ENCODE data around the gene PLA2G5.
"Not testable (repeated sequence)": the region's sequence is repeated elsewhere in the genome, so short reads cannot be mapped to it uniquely, and the experiment has no call there.

Gene PLA2G5

DNA sequence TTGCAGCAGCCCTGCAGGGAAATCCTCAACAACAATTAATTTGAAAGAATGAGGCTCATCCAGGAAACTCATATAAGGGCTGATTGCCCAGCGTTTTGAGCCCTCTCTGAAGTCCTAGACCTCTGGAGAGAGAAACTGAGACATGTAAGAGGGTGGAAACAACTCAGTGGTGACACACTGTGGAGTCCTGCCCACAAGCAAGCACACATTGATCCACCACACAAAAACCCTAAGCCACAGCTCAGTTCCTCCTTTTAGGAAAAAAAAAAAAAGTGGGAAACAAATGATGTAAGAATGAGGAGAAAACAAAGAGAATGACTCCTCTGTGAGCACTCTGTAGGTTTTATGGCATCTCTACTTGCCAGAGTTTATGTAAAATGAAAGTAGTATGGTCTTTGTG, 22.9 kb upstream of the PLA2G5 start:
- no peak overlapping the region for H3K9ac ChIP-seq (ENCODE audit: low read depth, low read length)
- no peak overlapping the region for H3K4me3 ChIP-seq (ENCODE audit: low read depth, low read length)
- H3K27ac ChIP-seq (ENCODE audit: low read depth, low read length): no peak overlapping the region
- peaks cover 47% of the 10 kb centered on the region for H3K9me3 ChIP-seq (ENCODE audit: control insufficient read depth, insufficient read depth, low read length)
- no peaks in the 10 kb centered on the region for H3K36me3 ChIP-seq (ENCODE audit: control insufficient read depth, insufficient read depth, low read length)
- H3K4me1 ChIP-seq (ENCODE audit: control insufficient read depth, insufficient read depth, low read length): no peaks in the 10 kb centered on the region
- no peaks in the 10 kb centered on the region for H3K27me3 ChIP-seq (ENCODE audit: control insufficient read depth, insufficient read depth, low read length)

- Histone ChIP-seq H3K27ac (ENCODE audit: low read depth, low read length) (no peak overlapping the region), H3K4me3 (ENCODE audit: low read depth, low read length) (no peak overlapping the region), H3K36me3 (ENCODE audit: control insufficient read depth, insufficient read depth, low read length) (no peaks in the 10 kb centered on the region), H3K27me3 (ENCODE audit: control insufficient read depth, insufficient read depth, low read length) (no peaks in the 10 kb centered on the region), H3K9me3 (ENCODE audit: control insufficient read depth, insufficient read depth, low read length) (peaks cover 55% of the 10 kb centered on the region), H3K9ac (ENCODE audit: low read depth, low read length) (no peak overlapping the region), H3K4me1 (ENCODE audit: control insufficient read depth, insufficient read depth, low read length) (no peaks in the 10 kb centered on the region)
These were observed 21.4 kb upstream of the PLA2G5 start for GRCh38 chr1:20048563-20048962.

DNA sequence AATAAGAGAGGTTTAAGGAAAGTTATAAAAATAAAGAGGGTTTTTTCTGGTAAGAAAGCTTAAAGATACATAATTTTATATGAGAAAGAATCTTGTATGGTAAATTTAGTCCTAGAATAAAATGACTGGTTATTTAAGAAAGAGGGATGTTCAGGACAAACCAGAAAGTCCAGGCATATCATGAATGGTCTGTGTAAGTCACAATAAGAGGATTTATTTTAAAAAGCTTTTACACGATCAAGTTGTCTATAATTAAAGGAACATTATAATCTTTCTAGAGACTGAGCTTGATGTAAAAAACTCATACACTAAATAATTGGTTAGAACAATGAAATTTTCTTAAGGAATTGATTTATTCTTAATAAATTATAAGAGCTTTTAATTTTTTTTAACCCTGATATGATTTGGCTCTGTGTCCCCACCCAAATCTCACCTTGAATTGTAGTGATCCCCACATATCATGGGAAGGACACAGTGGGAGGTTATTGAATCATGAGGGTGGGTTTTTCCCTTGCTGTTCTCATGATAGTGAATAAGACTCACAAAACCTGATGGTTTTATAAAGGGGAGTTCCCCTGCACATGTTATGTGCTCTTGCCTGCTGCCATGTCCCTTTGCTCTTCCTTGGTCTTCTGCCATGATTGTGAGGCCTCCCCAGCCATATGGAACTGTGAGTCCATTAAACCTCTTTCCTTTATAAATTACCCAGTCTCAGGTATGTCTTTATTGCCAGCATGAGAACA, 20.8 kb upstream of the PLA2G5 start:
- H3K9me3 ChIP-seq (ENCODE audit: control insufficient read depth, insufficient read depth, low read length): peaks cover 55% of the 10 kb centered on the region
- H3K36me3 ChIP-seq (ENCODE audit: control insufficient read depth, insufficient read depth, low read length); H3K27ac ChIP-seq (ENCODE audit: low read depth, low read length); H3K27me3 ChIP-seq (ENCODE audit: control insufficient read depth, insufficient read depth, low read length); H3K4me3 ChIP-seq (ENCODE audit: low read depth, low read length); H3K4me1 ChIP-seq (ENCODE audit: control insufficient read depth, insufficient read depth, low read length); H3K9ac ChIP-seq (ENCODE audit: low read depth, low read length): not testable (repeated sequence)

DNA sequence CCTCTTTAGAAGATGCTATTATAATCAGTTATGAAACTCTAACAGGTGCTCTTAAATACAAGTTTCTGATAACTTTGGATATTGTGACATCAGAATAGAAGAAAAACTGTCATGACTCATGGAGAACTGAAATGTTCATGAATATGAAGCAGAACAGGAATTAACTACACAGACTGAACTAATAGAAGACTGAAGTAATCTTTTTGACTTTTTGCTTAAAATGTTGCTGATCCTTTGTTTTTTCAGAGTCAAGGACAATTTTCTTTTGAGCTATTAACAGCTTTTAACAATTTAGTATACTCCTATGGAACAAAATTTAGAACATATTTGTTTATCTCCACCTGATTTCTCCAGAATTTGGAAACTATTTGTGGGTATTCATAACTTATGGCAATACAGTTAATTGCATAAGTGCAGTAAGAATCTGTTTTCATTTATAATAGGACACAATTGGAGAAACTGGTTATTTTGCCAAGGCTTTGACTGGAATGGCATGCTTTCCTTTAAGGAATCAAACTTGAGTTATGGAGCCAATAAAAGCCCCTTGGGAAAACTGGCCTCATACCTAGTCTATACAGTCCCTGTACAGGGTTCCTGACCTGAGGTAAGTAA, 18.7 kb upstream of the PLA2G5 start:
- Histone ChIP-seq H3K9me3 (ENCODE audit: control insufficient read depth, insufficient read depth, low read length) (peaks cover 51% of the 10 kb centered on the region), H3K4me3 (ENCODE audit: low read depth, low read length) (no peak overlapping the region), H3K4me1 (ENCODE audit: control insufficient read depth, insufficient read depth, low read length) (no peaks in the 10 kb centered on the region), H3K36me3 (ENCODE audit: control insufficient read depth, insufficient read depth, low read length) (no peaks in the 10 kb centered on the region), H3K27me3 (ENCODE audit: control insufficient read depth, insufficient read depth, low read length) (no peaks in the 10 kb centered on the region), H3K27ac (ENCODE audit: low read depth, low read length) (no peak overlapping the region), H3K9ac (ENCODE audit: low read depth, low read length) (no peak overlapping the region)

GRCh38 chr1:20052386-20052785, 17.6 kb upstream of the PLA2G5 start:
- Histone ChIP-seq H3K4me3 (ENCODE audit: low read depth, low read length) (no peak overlapping the region), H3K4me1 (ENCODE audit: control insufficient read depth, insufficient read depth, low read length) (no peaks in the 10 kb centered on the region), H3K27ac (ENCODE audit: low read depth, low read length) (no peak overlapping the region), H3K27me3 (ENCODE audit: control insufficient read depth, insufficient read depth, low read length) (no peaks in the 10 kb centered on the region), H3K36me3 (ENCODE audit: control insufficient read depth, insufficient read depth, low read length) (no peaks in the 10 kb centered on the region), H3K9me3 (ENCODE audit: control insufficient read depth, insufficient read depth, low read length) (peaks cover 45% of the 10 kb centered on the region; the same call in 1 of the 2 replicates), H3K9ac (ENCODE audit: low read depth, low read length) (no peak overlapping the region)

- Histone ChIP-seq H3K4me1 (ENCODE audit: control insufficient read depth, insufficient read depth, low read length) (no peaks in the 10 kb centered on the region), H3K4me3 (ENCODE audit: low read depth, low read length) (no peak overlapping the region), H3K9me3 (ENCODE audit: control insufficient read depth, insufficient read depth, low read length) (peaks cover 5% of the 10 kb centered on the region; the same call in 1 of the 2 replicates), H3K9ac (ENCODE audit: low read depth, low read length) (no peak overlapping the region), H3K36me3 (ENCODE audit: control insufficient read depth, insufficient read depth, low read length) (no peaks in the 10 kb centered on the region), H3K27me3 (ENCODE audit: control insufficient read depth, insufficient read depth, low read length) (no peaks in the 10 kb centered on the region), H3K27ac (ENCODE audit: low read depth, low read length) (no peak overlapping the region)
These were observed 12.0 kb upstream of the PLA2G5 start for GRCh38 chr1:20057886-20058420.

DNA sequence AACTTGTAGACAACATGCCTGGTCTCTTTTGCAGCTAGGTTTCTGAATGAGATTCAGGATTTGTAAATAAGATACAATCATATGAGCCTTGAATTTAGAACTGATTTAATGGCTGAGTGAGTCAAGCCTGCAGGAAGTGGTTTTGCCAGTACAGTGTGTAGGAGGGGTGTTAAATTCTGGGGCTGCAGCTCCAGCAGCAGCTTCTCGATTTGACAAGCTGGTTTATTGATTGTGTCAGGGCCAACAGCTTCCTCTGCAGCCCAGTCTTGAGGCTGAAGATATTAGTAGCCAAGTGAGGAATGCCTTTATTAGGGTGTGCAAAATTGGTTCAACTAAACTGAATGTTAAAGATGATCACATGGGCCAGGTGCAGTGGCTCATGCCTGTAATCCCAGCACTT, 11.5 kb upstream of the PLA2G5 start:
- no peak overlapping the region for H3K4me3 ChIP-seq (ENCODE audit: low read depth, low read length)
- H3K27ac ChIP-seq (ENCODE audit: low read depth, low read length): no peak overlapping the region
- no peak overlapping the region for H3K9ac ChIP-seq (ENCODE audit: low read depth, low read length)
- H3K9me3 ChIP-seq (ENCODE audit: control insufficient read depth, insufficient read depth, low read length): peaks cover 4% of the 10 kb centered on the region; the same call in 1 of the 2 replicates
- H3K27me3 ChIP-seq (ENCODE audit: control insufficient read depth, insufficient read depth, low read length): no peaks in the 10 kb centered on the region
- H3K4me1 ChIP-seq (ENCODE audit: control insufficient read depth, insufficient read depth, low read length): no peaks in the 10 kb centered on the region
- no peaks in the 10 kb centered on the region for H3K36me3 ChIP-seq (ENCODE audit: control insufficient read depth, insufficient read depth, low read length)

GRCh38 chr1:20059847-20060246, 10.1 kb upstream of the PLA2G5 start:
- Histone ChIP-seq H3K27ac (ENCODE audit: low read depth, low read length) (no peak overlapping the region), H3K36me3 (ENCODE audit: control insufficient read depth, insufficient read depth, low read length) (no peaks in the 10 kb centered on the region), H3K27me3 (ENCODE audit: control insufficient read depth, insufficient read depth, low read length) (no peaks in the 10 kb centered on the region), H3K9ac (ENCODE audit: low read depth, low read length) (no peak overlapping the region), H3K9me3 (ENCODE audit: control insufficient read depth, insufficient read depth, low read length) (peaks cover 4% of the 10 kb centered on the region; the same call in 1 of the 2 replicates), H3K4me1 (ENCODE audit: control insufficient read depth, insufficient read depth, low read length) (no peaks in the 10 kb centered on the region), H3K4me3 (ENCODE audit: low read depth, low read length) (no peak overlapping the region)

DNA sequence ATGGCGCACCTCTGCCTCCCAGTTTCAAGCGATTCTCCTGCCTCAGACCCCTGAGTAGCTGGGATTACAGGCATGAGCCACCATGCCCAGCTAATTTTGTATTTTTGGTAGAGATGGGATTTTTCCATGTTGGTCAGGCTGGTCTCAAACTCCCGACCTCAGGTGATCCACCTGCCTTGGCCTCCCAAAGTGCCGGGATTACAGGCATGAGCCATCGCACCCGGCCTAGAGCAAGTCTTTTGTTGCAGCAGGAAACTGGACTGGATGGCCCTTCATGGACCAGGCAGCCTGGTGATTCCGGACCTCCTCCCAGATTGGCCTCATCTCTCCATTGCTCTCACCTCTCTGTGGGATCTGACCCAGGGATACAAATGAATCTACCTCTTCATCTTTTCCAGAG, 9.2 kb upstream of the PLA2G5 start:
- not testable (repeated sequence) for H3K9ac ChIP-seq (ENCODE audit: low read depth, low read length); H3K4me1 ChIP-seq (ENCODE audit: control insufficient read depth, insufficient read depth, low read length); H3K27ac ChIP-seq (ENCODE audit: low read depth, low read length); H3K9me3 ChIP-seq (ENCODE audit: control insufficient read depth, insufficient read depth, low read length); H3K36me3 ChIP-seq (ENCODE audit: control insufficient read depth, insufficient read depth, low read length); H3K27me3 ChIP-seq (ENCODE audit: control insufficient read depth, insufficient read depth, low read length); H3K4me3 ChIP-seq (ENCODE audit: low read depth, low read length)

DNA sequence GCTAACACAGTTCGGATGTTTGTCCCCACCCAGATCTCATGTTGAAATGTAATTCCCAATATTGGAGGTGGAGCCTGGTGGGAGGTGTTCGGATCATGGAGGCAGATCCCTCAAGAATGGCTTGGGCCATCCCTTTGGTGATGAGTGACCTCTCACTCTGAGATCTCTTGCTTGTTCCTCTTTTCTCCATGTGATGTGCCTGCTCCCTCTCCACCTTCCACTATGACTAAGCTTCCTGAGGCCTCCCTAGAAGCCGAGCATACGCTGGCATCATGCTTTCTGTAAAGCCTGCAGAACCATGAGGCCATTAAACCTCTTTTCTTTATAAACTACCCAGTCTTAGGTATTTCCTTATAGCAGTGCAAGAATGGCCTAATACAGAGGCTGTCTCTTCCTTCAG, 8.1 kb upstream of the PLA2G5 start:
- Histone ChIP-seq H3K27me3 (ENCODE audit: control insufficient read depth, insufficient read depth, low read length) (no peaks in the 10 kb centered on the region), H3K4me3 (ENCODE audit: low read depth, low read length) (no peak overlapping the region), H3K4me1 (ENCODE audit: control insufficient read depth, insufficient read depth, low read length) (no peaks in the 10 kb centered on the region), H3K27ac (ENCODE audit: low read depth, low read length) (no peak overlapping the region), H3K9ac (ENCODE audit: low read depth, low read length) (no peak overlapping the region), H3K9me3 (ENCODE audit: control insufficient read depth, insufficient read depth, low read length) (0 out of 2 replicates have a peak, but pooled peaks cover 4% of the 10 kb centered on the region), H3K36me3 (ENCODE audit: control insufficient read depth, insufficient read depth, low read length) (no peaks in the 10 kb centered on the region)

DNA sequence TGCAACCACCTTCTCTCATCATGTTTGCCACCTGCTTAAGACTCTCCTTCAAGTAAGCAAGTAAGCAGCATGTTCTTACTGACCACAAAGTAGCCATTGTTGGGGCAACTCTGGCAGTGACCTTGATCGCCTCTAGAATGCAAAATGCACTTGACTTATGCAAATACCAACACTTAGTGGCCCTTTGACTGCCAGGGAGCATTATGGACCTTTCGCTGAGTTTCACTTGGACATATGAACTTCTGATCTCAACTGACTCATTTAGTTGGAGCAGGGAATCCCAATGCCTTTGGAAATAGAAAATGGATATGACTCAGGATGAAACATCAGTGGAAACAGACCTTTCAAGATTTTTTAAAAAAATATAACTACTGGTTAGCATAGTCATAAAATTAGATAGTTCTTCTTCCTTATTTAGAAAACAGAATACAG, 6.1 kb upstream of the PLA2G5 start:
- H3K4me1 ChIP-seq (ENCODE audit: control insufficient read depth, insufficient read depth, low read length): no peaks in the 10 kb centered on the region
- no peaks in the 10 kb centered on the region for H3K36me3 ChIP-seq (ENCODE audit: control insufficient read depth, insufficient read depth, low read length)
- H3K9ac ChIP-seq (ENCODE audit: low read depth, low read length): no peak overlapping the region
- H3K4me3 ChIP-seq (ENCODE audit: low read depth, low read length): no peak overlapping the region
- H3K27ac ChIP-seq (ENCODE audit: low read depth, low read length): no peak overlapping the region
- no peaks in the 10 kb centered on the region for H3K9me3 ChIP-seq (ENCODE audit: control insufficient read depth, insufficient read depth, low read length)
- H3K27me3 ChIP-seq (ENCODE audit: control insufficient read depth, insufficient read depth, low read length): no peaks in the 10 kb centered on the region

Data from HUES48 (cell line).